HG02852 (cell line): ENCODE measurements around the gene GNAT3.

ENCODE experiments used
- ATAC-seq: cut with Tn5 transposase; IDR thresholded peaks from one replicate; pipeline ENCODE4 v1.9.1; 2021; ENCODE audit warnings: mild to moderate bottlenecking, moderate library complexity; ENCODE audit not compliant: unreplicated experiment

GNAT3 gene

DNA sequence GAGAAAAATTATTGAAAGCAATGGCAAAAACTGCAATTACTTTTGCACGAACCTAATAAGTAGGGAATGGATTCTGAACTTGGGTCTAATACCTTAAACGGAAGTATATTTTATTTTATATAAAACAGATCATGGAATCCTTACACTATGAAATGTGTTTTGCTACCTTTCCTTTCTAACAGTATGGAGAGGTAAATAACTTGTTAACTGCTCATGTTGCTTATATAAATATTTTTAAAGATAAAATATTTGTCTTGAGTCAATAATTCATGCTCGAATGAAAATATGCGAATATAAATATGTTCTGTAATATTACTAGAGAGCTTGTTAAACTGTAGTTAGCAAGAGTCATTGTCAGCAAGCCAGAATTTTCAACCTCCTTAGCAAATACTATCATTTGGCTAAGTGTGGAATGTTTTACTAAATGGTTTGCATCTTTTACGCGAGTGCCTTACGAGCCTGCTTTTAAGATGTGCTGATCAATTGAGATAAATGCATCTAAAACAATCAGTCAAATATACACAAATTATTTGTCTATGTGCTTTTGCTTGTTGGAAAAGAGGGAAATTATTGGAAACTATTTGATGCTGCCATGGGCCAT lies 5.9 kb downstream of the GNAT3 start:
- no peak for ATAC-seq

DNA sequence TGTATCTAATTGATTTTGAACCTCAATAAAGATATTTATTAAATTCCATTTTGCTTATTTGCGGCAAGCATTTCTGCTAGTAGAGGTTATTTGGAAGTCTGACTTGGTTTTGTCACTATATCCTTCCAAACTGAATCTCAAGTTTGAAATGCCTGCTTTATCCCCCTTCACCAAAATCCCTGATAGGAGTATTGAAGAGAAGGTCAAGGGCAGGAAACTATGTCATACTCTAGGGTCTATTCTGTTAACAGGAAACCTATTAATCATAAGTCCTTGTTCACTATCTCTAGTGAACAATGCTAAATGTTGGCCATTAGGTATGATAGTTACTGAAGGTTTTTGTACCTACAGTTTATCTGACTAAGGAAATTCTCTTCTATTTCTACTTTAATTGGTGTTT lies 11.5 kb downstream of the GNAT3 start:
- ATAC-seq = no peak

DNA sequence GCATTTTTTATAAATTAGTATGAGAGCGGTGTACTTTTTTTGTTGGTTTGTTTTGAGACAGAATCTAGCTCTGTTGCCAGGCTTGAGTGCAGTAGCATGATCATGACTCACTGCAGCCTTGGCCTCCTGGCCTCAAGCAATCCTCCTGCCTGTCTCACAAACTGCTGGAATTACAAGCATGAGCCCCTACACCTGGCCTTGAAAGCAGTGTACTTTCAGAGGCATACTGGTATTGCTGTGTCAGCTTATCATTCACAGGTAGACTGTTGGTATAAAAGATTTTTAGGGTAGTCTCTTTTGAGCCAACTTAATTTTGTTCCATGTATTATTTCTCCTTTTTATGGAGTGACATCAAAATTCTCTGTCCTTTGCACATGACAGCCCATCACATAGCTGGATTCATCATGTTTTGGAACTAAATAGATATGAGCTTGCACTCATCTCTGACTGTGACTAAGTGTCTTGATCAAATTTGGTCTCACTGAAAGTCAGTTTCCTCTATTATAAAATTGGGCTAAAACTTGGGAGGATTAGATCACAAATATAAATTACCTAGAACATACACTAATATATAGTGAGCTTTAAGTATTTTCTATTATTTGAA lies 12.4 kb downstream of the GNAT3 start:
- no peak for ATAC-seq

DNA sequence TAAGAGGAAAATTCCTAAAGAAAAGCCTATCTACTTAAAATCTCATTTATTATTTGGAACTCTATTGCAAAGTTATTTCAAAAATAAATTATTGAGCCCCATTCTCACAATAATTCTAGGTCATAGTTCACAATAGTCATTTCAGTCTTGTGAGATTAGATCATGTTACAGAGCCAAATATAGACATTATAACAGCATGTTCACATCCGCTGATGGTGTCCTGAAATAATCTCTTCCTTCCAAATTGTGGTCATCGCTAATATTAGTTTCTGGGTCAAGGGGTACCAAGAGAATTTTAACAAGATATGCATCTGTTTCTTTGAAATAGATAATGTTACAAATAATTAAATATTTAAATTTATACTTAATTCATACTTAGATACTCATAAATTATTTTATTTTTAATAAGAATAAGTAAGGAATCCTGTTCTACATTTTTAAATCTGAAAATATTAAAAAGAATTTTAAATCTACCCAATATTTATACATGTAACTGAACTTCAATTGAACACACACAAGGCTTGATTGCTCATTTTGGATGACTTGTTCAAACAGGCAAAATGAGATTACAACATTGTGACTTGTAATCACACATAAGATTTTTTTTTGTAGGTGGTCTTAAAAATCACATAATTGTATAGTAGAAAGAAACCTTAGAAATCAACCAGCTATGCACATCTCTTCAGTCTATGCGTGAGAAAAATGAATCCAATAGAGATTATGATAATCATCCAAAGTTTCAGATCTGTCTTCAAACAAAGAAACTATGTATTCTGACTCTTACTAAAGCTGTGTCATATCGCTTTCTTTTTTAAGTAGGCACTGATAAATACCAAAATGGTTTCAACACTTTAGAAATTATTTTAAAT lies 13.1 kb downstream of the GNAT3 start:
- ATAC-seq = no peak

- no peak for ATAC-seq
Measured at GRCh38 chr7:80496586-80496985, 15.3 kb downstream of the GNAT3 start.

GRCh38 chr7:80493121-80493849 lies 18.6 kb downstream of the GNAT3 start:
- no peak for ATAC-seq

DNA sequence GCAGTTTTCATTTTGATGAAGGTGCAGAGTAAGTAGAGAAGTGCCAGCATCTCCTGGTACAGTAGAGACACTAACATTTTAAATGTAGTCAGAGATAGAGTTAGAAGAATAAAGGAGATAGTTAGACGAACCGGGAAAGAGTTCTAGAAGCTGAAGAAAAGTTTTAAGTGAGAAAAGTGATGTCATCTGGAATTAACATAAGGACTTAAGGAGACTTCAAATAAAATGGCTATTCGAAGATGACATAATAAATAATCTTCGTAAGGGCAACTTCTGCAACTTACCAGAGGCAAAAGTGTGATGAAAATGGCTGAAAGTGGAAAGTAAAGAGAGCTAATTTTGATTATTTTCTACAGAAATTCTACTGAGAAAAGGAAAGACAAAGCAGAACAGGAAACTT lies 20.4 kb downstream of the GNAT3 start:
- no peak for ATAC-seq

DNA sequence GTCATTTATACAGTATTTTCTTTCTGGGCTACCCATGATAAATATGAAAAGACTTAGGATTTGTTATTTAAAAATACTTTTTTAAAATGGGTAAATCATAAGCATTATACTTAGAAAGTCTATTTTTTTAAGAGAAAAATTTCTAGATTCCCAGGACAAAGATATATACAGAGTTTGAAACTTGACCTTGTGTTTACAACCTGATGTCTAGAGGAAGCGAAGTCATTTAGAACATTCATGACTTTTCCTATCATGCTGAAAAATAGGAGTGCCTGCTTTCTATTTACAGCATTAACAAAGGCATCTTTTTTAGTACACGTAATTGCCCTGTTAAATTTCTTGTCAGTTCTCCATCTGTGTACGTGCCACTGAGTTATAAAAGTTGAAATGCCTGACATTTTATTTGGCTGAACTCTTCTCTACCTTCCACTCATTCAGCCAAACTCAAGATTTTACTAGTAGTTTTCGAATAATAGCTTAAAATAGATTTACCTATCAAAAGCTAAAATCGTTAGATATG lies 23.0 kb downstream of the GNAT3 start:
- no peak for ATAC-seq

GRCh38 chr7:80488406-80488805 lies 23.5 kb downstream of the GNAT3 start:
- ATAC-seq = no peak

DNA sequence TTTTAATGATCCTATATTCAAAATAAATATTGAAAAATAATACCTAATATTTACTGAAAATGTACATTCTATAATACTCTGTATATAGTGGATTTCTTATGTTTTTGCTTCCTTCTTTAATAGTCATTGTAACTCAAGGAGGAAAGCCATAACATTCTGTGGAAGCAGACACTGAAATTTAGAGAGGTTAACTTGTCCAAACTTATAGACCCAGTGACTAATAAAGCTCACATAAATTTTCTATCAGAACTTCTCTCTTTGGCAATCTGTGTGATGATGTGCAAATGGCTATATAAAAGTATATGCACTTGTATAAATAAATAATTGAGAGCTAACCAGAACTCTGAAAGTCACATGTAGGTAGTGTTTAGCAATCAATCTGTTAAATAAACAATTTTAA lies 26.1 kb downstream of the GNAT3 start:
- no peak for ATAC-seq

- no peak for ATAC-seq
Measured at GRCh38 chr7:80482950-80483349, 28.9 kb downstream of the GNAT3 start.

- no peak for ATAC-seq
Measured at GRCh38 chr7:80481196-80481884, 30.5 kb downstream of the GNAT3 start.

DNA sequence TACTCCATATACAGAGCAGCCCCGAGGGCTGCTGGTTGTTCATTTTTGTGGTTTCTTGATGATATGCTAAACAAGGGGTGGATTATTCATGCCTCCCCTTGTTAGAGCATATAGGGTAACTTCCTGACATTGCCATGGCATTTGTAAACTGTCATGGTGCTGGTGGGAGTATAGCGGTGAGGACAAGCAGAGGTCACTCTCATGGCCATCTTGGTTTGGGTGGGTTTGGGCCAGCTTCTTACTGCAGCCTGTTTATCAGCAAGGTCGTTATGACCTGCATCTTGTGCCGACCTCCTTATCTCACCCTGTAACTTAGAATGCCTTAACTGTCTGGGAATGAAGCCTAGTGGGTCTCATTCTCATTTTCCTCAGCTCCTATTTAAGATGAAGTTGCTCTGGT lies 31.3 kb downstream of the GNAT3 start:
- no peak for ATAC-seq

GRCh38 chr7:80478683-80479082 lies 33.2 kb downstream of the GNAT3 start:
- ATAC-seq = no peak

DNA sequence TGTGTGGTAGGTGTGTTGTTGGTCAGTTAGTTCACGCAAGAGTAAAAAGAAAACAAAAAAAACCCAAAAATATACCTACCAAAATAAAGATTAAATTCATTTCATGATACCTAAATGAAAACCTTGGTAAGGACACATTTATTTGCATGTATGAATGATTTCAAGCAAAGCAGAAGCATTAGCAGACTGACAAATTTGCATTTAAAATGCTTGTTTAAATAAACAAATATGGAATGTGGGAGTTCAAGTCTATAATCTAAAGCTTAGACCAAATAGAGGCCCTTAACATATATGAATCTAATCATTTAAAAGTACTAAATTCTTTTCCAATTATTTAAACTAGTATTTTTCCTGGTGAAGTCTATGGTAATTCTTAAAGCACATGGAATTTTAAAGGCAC lies 35.8 kb downstream of the GNAT3 start:
- no peak for ATAC-seq

- ATAC-seq = no peak
Measured at GRCh38 chr7:80475383-80475782, 36.5 kb downstream of the GNAT3 start.

- no peak for ATAC-seq
Measured at GRCh38 chr7:80473751-80474150, 38.1 kb downstream of the GNAT3 start.

GRCh38 chr7:80472491-80473200 lies 39.2 kb downstream of the GNAT3 start:
- no peak for ATAC-seq

DNA sequence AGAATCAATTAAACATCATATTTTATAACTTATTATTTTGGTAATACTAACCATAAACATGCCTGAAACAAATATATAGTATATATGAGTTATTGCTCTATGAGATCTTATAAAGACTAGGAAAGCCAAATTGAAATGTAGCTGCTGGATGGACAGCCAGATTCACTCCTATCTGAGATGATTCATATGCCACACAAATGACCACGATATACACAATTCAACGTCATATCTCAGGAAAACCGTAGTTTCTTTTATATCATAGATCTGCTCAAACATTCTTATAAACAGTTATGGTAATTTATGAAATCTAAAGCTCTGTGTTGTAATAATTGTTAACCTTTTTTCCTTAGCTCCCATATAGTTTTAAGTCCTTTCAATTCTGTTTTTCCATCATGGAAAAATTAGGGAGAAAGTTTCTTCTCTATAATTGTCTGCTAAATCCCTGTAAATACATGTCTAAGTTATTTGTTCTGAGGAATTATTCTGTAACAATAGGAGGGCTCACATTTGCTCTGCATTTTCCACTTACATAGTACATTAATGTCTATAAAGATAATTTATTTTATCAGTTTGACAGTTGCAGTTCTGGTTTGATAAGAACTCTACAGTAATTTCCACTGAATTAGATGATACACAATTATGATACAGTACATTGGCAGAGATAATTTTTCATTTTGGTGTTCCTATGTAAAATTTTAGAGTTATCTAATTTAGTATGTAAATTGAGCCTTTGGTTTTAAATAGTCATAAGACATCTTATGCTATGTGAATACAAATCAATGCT lies 42.7 kb downstream of the GNAT3 start:
- no peak for ATAC-seq
